DLD1 (cell line): ENCODE measurements around the gene PDGFB.

Experiments used
- in situ Hi-C: cut with HindIII; loops from 2 replicates; pipeline ENCODE4 v1.10.0; 2017; ENCODE audit warnings: low sequenced_read_pairs

Gene PDGFB

DNA sequence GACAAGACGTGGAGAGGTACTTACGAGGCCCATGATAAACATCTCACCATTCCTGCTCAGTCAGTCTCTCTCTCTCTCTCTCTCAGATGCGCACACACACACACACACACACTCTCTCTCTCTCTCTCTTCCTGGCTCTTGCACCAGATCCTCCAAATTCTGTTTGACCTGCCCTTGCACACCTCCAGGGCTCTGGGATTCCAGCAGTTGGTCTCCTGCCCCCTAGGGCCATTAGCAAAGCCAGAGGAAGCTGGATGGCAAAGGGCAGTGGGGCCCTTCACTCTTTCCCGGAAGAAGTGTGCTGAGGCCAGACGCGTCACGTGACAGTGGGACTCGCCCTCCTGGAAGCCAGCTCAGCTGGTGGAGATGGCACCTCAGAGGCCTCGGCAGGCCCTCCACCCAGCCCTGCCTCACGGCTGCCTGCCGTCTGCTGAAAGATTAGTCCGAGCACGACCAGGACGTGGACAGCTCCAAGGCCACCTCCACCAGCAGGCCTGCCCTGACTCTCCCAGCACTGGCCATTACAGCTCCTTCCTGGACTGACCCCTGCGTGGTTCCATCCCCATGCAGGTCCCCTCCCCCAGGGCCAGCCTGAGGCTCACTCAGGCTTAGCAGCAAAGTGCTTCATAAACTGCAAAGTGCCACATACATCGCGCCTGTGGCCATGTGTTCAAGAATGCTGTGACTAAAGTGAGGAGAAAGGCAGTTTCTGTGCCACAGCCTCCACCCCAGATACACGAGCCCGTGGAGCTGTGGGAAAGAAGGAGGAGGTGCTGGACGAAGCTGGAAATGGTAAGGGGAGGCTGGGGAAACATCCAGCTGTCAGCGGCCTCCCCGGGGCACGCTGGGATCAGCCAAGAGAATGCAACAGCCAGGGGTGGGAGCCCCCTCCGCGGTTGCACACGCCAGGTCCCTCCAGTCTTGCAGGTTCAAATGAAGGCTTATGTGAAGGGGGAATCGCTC lies 3.7 kb downstream of the PDGFB start:
- in situ Hi-C loops, result no loop called here

- in situ Hi-C loops, result no loop called here
Observed at GRCh38 chr22:39239561-39240423, 5.0 kb downstream of the PDGFB start.

GRCh38 chr22:39238966-39239505 lies 5.7 kb downstream of the PDGFB start:
- in situ Hi-C loops, result no loop called here

- in situ Hi-C loops, result no loop called here
Observed at GRCh38 chr22:39238561-39238960, 6.2 kb downstream of the PDGFB start.

DNA sequence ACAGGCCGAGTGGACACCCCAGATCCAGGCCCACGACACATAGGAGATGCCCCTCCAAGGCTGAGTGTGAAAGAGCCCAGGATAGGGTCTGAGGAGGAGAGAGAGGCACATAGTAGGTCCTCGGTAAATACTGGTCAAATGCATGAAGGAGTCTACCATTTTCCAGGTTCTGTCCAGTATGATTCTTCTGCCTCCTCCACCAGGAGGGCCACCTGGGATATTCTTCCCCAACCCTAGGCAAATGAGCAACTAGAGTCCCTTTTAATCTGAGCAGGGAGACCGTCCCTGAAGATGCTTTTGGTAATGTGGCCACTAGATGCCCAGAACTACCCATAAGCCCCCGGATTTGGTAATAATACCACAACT lies 6.7 kb downstream of the PDGFB start:
- in situ Hi-C loops, result no loop called here

- in situ Hi-C loops, result no loop called here
Observed at GRCh38 chr22:39237318-39238100, 7.3 kb downstream of the PDGFB start.

DNA sequence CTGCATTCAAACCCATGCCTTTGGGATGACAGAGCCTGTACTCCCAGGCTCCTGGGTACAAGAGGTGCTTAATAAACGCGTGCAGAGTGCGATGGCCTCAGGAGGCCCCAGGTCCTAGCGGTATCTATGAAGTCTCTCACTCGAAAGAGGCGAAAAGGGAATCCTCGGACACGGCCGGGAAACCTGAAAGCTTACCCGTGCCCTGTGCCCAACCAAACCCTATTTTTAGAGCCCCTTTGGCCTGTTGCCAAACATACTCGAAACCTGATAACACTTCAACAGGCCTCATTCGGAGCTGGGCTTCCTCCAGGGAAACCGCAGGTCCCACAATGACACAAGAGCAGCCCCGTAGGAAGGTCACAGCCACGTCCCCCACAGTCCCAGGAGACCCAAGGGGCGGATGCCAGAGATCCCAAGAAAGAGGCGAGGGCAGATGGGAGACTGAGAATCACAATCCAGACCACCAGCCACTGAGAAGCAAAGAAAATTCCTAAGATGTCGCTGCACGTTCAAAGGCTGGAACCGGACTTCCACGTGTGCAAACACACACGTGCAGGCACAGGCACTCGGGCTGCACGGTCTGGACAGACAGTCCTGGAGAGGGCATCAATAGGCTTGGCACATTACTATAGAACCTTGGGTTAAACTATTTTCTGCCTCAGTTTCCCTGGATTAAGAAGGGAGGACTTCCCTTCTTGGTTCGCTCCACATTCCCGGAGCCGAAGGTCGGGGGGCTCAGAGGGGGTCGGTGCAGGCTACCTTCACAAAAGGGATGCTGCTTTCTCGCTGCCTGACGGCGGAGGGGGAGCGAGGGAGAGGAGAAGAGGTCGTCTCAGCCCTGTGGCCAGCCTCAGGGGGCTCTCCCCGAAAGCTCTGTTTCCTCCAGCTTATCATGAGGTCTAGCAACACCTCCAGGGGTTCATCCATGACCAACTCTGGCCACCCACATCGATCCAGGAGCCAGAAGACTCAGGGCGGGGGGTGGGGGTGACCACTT lies 8.2 kb downstream of the PDGFB start:
- in situ Hi-C loops, result no loop called here

- in situ Hi-C loops, result no loop called here
Observed at GRCh38 chr22:39234867-39235687, 9.7 kb downstream of the PDGFB start.

GRCh38 chr22:39234472-39234787 lies 10.4 kb downstream of the PDGFB start:
- in situ Hi-C loops, result no loop called here

- in situ Hi-C loops, result no loop called here
Observed at GRCh38 chr22:39233710-39234471, 10.9 kb downstream of the PDGFB start.

GRCh38 chr22:39232806-39233709 lies 11.7 kb downstream of the PDGFB start:
- in situ Hi-C loops, result no loop called here

DNA sequence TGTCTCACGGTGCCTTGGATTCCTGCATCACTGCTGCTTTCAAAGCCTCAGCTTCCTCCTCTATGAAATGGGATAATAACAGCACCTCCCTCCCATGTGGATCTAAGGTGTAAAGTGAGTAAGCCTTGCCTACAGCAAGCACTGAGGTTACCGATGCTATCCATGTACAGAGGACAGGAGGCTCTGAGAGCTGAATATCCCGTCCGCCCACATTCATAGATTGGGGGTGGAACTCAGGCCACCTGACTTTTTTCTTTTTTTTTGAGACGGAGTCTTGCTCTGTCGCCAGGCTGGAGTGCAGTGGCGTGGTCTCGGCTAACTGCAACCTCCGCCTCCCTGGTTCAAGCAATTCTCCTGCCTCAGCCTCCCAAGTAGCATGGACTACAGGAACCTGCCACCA lies 12.5 kb downstream of the PDGFB start:
- in situ Hi-C loops, result no loop called here

GRCh38 chr22:39231197-39231950 lies 13.4 kb downstream of the PDGFB start:
- in situ Hi-C loops, result no loop called here

DNA sequence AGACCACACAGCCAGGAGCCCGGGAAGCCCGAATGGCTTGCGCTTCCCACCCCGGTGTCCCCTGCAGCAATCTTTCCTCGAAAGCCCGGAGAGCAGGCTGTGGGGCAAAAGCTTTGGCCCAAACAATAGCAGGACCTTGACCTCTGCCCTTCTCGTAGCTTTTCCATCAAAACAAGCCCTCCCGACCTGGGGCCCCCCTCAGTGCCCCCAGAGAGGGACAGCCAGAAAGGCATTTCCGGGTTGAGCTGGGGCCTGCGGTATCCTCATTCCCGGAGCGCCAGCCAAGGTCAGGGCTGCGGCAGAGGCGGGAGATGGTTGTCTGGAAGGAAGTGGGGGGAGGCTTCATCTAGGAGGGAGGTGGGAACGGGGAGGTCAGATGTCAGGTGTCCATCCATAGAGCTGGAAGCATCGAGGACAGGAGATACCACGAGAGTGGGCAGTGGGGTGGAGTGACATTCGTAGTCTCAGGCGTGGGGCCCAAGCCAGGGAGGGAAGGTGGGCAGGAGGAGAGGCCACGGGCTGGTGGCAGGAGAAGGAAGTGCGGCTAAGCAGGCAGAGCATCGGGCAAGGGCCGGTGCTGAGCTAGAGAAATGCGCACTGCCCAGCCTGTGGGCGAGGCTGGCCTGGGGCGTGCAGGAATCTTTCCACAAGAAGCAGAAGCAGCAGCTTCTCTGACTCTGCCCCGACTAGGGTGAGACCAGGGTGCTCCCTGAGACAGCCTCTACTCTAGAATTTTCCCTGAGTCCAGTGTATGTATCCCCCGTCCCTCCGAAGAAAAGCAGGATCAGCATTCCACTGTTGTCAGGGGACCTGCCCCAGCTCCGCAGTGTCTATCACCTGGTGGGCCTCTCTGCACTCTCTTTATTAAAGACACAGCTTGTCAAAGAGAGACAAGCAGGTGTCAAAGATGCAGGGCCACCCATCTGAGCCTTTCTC lies 14.3 kb downstream of the PDGFB start:
- in situ Hi-C loops, result no loop called here

- in situ Hi-C loops, result no loop called here
Observed at GRCh38 chr22:39229688-39230260, 15.0 kb downstream of the PDGFB start.
